Ovary (tissue), 3 donors: Measurements from ENCODE around the gene HAUS6.

Source experiments
- EP300 ChIP-seq: sonication (generic); formaldehyde crosslinking; IDR thresholded peaks from one replicate; pipeline ENCODE4 v1.6.1; 2017; ENCODE audit warnings: antibody characterized with exemption
- POLR2A ChIP-seq: fragments of 450-650 bp; IDR thresholded peaks from one replicate; pipeline ENCODE4 v1.6.1; 2017; ENCODE audit warnings: antibody characterized with exemption, mild to moderate bottlenecking, moderate library complexity
- TF ChIP-seq, protein P1 (sequence below), 3 donors: fragments of 450-650 bp in 2 of 3; fragments of 200-600 bp in 1 of 3; IDR thresholded peaks; one replicate each; pipeline versions ENCODE4 v1.5.1 to v1.8.0; 2016 to 2022; ENCODE audit warnings: antibody characterized with exemption in 3 of 3, mild to moderate bottlenecking in 1 of 3
- donor health status: DM: no; HTN: no; CAD: no.

DNA sequence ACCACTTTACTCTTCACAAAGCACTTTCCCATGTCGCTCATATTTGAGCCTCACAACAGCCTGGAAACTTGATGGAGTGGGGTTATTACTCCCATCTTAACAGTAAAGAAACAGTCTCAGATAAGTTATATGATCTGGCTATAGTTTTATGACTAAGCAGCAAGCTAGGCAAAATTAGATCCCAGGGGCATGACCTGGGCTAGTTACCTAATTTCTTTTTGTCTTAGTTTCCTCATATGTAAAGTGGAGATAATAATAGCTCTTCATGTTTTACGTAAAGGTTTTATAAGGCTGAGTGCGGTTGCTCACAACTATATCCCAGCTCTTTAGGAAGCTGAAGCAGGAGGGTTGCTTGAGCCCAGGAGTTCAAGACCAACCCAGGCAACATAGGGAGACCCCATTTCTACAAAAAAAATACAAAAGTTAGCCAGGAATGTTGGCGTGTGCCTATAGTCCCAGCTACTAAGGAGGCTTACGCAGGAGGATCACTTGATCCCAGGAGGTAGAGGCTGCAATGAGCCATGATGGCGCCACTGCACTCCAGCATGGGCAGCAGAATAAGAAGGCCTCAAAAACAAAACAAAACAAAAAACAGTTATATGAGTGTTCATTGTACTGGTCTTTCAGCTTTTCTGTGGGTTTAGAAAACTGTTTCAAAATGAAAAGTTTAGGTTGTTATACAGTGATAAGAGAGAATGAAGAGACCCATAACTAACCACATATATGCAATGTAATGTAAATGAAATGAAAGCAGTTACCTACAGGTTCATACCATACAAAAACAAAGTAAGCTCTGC lies 31.0 kb upstream of the HAUS6 start:
- TF ChIP-seq, protein P1, sequence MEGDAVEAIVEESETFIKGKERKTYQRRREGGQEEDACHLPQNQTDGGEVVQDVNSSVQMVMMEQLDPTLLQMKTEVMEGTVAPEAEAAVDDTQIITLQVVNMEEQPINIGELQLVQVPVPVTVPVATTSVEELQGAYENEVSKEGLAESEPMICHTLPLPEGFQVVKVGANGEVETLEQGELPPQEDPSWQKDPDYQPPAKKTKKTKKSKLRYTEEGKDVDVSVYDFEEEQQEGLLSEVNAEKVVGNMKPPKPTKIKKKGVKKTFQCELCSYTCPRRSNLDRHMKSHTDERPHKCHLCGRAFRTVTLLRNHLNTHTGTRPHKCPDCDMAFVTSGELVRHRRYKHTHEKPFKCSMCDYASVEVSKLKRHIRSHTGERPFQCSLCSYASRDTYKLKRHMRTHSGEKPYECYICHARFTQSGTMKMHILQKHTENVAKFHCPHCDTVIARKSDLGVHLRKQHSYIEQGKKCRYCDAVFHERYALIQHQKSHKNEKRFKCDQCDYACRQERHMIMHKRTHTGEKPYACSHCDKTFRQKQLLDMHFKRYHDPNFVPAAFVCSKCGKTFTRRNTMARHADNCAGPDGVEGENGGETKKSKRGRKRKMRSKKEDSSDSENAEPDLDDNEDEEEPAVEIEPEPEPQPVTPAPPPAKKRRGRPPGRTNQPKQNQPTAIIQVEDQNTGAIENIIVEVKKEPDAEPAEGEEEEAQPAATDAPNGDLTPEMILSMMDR (IDR thresholded peaks at IDR 0.05), result no peak
- no peak for TF ChIP-seq POLR2A
- TF ChIP-seq EP300, result no peak
